HG02798 (cell line): Measurements from ENCODE around the gene PPM1E.
"Not testable (repeated sequence)": the region's sequence is repeated elsewhere in the genome, so short reads cannot be mapped to it uniquely, and the experiment has no call there.

ENCODE experiments used
- ATAC-seq: cut with Tn5 transposase; IDR thresholded peaks from one replicate; pipeline ENCODE4 v1.9.1; 2021; ENCODE audit warnings: mild to moderate bottlenecking; ENCODE audit not compliant: unreplicated experiment, poor library complexity

PPM1E gene

GRCh38 chr17:58831780-58832179 lies 76.1 kb downstream of the PPM1E start:
- no peak for ATAC-seq

- ATAC-seq, result no peak
These were observed 76.9 kb downstream of the PPM1E start for GRCh38 chr17:58832514-58832913.

- no peak for ATAC-seq
These were observed 82.0 kb downstream of the PPM1E start for GRCh38 chr17:58837699-58838098.

GRCh38 chr17:58840820-58841612 lies 85.4 kb downstream of the PPM1E start:
- ATAC-seq, result no peak

GRCh38 chr17:58846413-58846812 lies 90.8 kb downstream of the PPM1E start:
- ATAC-seq, result not testable (repeated sequence)

- ATAC-seq, result not testable (repeated sequence)
These were observed 94.5 kb downstream of the PPM1E start for GRCh38 chr17:58850106-58850505.

- ATAC-seq, result no peak
These were observed 109.6 kb downstream of the PPM1E start for GRCh38 chr17:58865301-58865700.

- no peak for ATAC-seq
These were observed 115.1 kb downstream of the PPM1E start for GRCh38 chr17:58870747-58871146.

- no peak for ATAC-seq
These were observed 118.3 kb downstream of the PPM1E start for GRCh38 chr17:58873926-58874325.

GRCh38 chr17:58875261-58875660 lies 119.6 kb downstream of the PPM1E start:
- no peak for ATAC-seq

- ATAC-seq, result no peak
These were observed 128.5 kb downstream of the PPM1E start for GRCh38 chr17:58884161-58884560.

- no peak for ATAC-seq
These were observed 130.9 kb downstream of the PPM1E start for GRCh38 chr17:58886514-58886913.

- no peak for ATAC-seq
These were observed 134.3 kb downstream of the PPM1E start for GRCh38 chr17:58889928-58890327.

- no peak for ATAC-seq
These were observed 143.5 kb downstream of the PPM1E start for GRCh38 chr17:58899191-58899590.

- ATAC-seq, result no peak
These were observed 146.7 kb downstream of the PPM1E start for GRCh38 chr17:58902322-58902721.

- no peak for ATAC-seq
These were observed 156.2 kb downstream of the PPM1E start for GRCh38 chr17:58911741-58912343.

- ATAC-seq, result no peak
These were observed 157.9 kb downstream of the PPM1E start for GRCh38 chr17:58913552-58913951.

GRCh38 chr17:58913971-58914769 lies 158.5 kb downstream of the PPM1E start:
- no peak for ATAC-seq

- no peak for ATAC-seq
These were observed 161.6 kb downstream of the PPM1E start for GRCh38 chr17:58917228-58917627.

GRCh38 chr17:58918072-58918471 lies 162.4 kb downstream of the PPM1E start:
- ATAC-seq, result no peak

- ATAC-seq, result no peak
These were observed 163.2 kb downstream of the PPM1E start for GRCh38 chr17:58918884-58919283.
